MM.1S (cell line): ENCODE results near the gene CPT1C.

Experiments used
- DNase-seq: peaks from one replicate; pipeline ENCODE4 v3.0.0-alpha.2; 2015
- H2AFZ ChIP-seq: fragments of 300-600 bp; sonication (generic); 2 replicates; pipeline ENCODE4 v1.6.0; 2016; ENCODE audit warnings: antibody characterized with exemption, low read length
- H3F3A ChIP-seq: fragments of 300-600 bp; sonication (generic); 2 replicates; pipeline ENCODE4 v1.6.1; 2016; ENCODE audit warnings: mild to moderate bottlenecking, antibody characterized with exemption, low read length, moderate library complexity, mixed read lengths; ENCODE audit not compliant: insufficient read depth
- H3K27ac ChIP-seq: fragments of 300-600 bp; sonication (generic); 2 replicates; pipeline ENCODE4 v1.5.1; 2016; ENCODE audit warnings: mild to moderate bottlenecking, low read length
- H3K27me3 ChIP-seq: fragments of 300-600 bp; sonication (generic); replicated peaks from 2 replicates; pipeline ENCODE4 v1.6.0; 2016; ENCODE audit warnings: low read length; ENCODE audit not compliant: insufficient read depth
- H3K36me3 ChIP-seq: fragments of 300-600 bp; sonication (generic); replicated peaks from 2 replicates; pipeline ENCODE4 v1.6.1; 2016; ENCODE audit warnings: mild to moderate bottlenecking, low read length, mixed read lengths; ENCODE audit not compliant: insufficient read depth
- H3K4me1 ChIP-seq: fragments of 300-600 bp; sonication (generic); 2 replicates; pipeline ENCODE4 v1.6.1; 2016; ENCODE audit warnings: low read length, mixed read lengths
- H3K4me2 ChIP-seq: fragments of 300-600 bp; sonication (generic); 2 replicates; pipeline ENCODE4 v1.6.0; 2016; ENCODE audit warnings: low read depth, low read length
- H3K4me3 ChIP-seq: fragments of 300-600 bp; sonication (generic); 2 replicates; pipeline ENCODE4 v1.5.1; 2016; ENCODE audit warnings: low read length, mixed read lengths
- H3K79me2 ChIP-seq: fragments of 300-600 bp; sonication (generic); 2 replicates; pipeline ENCODE4 v1.6.1; 2016; ENCODE audit warnings: mixed run types, low read length, mixed read lengths
- H3K9ac ChIP-seq: fragments of 300-600 bp; sonication (generic); 2 replicates; pipeline ENCODE4 v1.6.1; 2016; ENCODE audit warnings: low read length, mixed read lengths
- H3K9me2 ChIP-seq: fragments of 300-600 bp; sonication (generic); replicated peaks from 2 replicates; pipeline ENCODE4 v1.6.1; 2016; ENCODE audit warnings: mild to moderate bottlenecking, low read length, mixed read lengths; ENCODE audit not compliant: insufficient read depth
- H3K9me3 ChIP-seq: fragments of 300-600 bp; sonication (generic); replicated peaks from 2 replicates; pipeline ENCODE4 v1.6.1; 2016; ENCODE audit warnings: mild to moderate bottlenecking, low read length, mixed read lengths; ENCODE audit not compliant: insufficient read depth
- H4K20me1 ChIP-seq: fragments of 300-600 bp; sonication (generic); 2 replicates; pipeline ENCODE4 v1.6.1; 2016; ENCODE audit warnings: mild to moderate bottlenecking, low read length, moderate library complexity, mixed read lengths; ENCODE audit not compliant: insufficient read depth
- EZH2 ChIP-seq: fragments of 300-600 bp; sonication (generic); optimal IDR thresholded peaks from 2 replicates; pipeline ENCODE3; 2017; ENCODE audit warnings: low read depth, mild to moderate bottlenecking, antibody characterized with exemption, low read length, mixed read lengths
- EZH2phosphoT487 ChIP-seq: fragments of 300-600 bp; sonication (generic); IDR thresholded peaks from 2 replicates; pipeline ENCODE4 v1.6.1; 2018; ENCODE audit warnings: antibody characterized with exemption, low read length
- TF ChIP-seq, protein P1 (sequence below): fragments of 300-600 bp; sonication (generic); IDR thresholded peaks from 2 replicates; pipeline ENCODE4 v1.5.1; 2016; ENCODE audit warnings: antibody characterized with exemption, low read length, mixed read lengths

The CPT1C gene

DNA sequence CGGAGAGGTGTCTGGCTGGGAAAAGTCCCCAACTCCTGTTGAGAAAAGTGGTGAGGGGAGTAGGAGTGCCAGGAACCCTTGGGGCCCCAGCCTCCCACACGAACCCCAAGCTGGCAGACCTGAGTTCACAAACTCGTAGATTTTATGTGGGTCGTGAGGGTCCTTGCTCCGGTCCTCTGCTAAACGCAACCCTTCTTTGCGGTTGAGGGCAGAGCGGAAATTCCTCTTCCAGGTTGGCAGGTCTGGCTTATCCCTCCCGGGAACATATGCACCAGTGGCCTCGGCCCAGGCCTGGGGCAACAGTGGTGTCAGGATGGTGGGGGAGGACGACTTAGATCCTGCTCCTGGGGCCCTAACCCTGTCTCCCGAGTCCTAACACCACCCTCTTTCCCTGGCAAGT is 27.7 kb upstream of the CPT1C start:
- Histone ChIP-seq H3K4me1 (peaks cover 18% of the 10 kb centered on the region), H2AFZ (no peak overlapping the region), H3K27me3 (no peaks in the 10 kb centered on the region), H3K27ac (peak overlapping the region; percentile 89; the same call in 1 of the 2 replicates), H3F3A (peaks cover 30% of the 10 kb centered on the region), H3K4me2 (peak overlapping the region; percentile 61), H3K9ac (peak overlapping the region; percentile 87; the same call in 1 of the 2 replicates), H3K36me3 (no peaks in the 10 kb centered on the region), H3K79me2 (peaks cover 50% of the 10 kb centered on the region), H3K4me3 (peak overlapping the region; percentile 96), H3K9me2 (no peaks in the 10 kb centered on the region), H4K20me1 (no peaks in the 10 kb centered on the region), H3K9me3 (no peaks in the 10 kb centered on the region)
- DNase-seq: no peak
- TF ChIP-seq, protein P1, sequence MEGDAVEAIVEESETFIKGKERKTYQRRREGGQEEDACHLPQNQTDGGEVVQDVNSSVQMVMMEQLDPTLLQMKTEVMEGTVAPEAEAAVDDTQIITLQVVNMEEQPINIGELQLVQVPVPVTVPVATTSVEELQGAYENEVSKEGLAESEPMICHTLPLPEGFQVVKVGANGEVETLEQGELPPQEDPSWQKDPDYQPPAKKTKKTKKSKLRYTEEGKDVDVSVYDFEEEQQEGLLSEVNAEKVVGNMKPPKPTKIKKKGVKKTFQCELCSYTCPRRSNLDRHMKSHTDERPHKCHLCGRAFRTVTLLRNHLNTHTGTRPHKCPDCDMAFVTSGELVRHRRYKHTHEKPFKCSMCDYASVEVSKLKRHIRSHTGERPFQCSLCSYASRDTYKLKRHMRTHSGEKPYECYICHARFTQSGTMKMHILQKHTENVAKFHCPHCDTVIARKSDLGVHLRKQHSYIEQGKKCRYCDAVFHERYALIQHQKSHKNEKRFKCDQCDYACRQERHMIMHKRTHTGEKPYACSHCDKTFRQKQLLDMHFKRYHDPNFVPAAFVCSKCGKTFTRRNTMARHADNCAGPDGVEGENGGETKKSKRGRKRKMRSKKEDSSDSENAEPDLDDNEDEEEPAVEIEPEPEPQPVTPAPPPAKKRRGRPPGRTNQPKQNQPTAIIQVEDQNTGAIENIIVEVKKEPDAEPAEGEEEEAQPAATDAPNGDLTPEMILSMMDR: no peak
- no peak for TF ChIP-seq EZH2phosphoT487
- no peak for TF ChIP-seq EZH2

DNA sequence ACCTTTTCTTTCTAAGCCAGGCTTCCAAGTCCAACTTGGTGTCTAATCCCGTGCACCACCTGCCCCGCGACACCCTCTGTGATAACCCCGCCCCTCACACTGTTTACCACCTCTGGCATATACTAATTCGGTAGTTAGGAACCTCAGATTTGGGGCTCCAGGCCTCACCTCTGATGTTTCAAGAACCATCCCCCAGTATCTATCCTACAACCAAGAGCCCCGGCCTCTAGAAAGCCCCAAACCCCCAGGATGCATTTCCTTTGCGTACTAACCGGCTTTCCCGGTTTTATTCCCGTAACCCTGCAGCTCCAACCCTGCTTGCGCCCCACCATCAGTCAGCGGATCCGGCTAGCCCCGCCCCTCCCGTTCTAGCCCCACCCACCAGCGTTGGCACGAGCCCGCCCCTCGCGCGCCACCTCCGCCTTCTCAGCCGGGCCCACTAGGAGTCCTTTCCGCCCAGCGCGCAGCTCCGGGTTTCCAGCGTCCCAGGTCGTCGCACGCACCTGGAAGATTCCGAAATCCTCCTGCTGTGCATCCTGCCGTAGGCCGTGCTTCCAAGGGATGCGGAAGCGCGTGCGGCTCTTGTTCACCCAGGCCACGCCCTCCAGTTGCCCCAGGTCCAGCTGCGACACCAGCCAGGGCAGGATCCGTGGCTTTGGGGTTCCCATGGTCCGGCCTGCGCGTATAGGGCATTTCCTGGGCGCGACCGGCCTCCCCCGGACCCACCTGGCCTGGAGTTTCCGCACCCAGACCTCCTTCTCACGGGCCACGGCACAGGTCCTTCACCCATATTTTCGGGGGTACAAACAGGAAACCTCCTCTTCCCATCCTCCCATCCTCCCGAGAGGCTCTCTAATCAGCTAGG is 26.5 kb upstream of the CPT1C start:
- TF ChIP-seq, protein P1: peak; percentile 13; the same call in 1 of the 2 replicates
- no peak for TF ChIP-seq EZH2
- no peaks in the 10 kb centered on the region for H3K9me3 ChIP-seq
- peaks cover 52% of the 10 kb centered on the region for H3K79me2 ChIP-seq
- H3K4me3 ChIP-seq: peak overlapping the region; percentile 96
- H3K9me2 ChIP-seq: no peaks in the 10 kb centered on the region
- H3K9ac ChIP-seq: peak overlapping the region; percentile 87
- no peaks in the 10 kb centered on the region for H3K27me3 ChIP-seq
- H2AFZ ChIP-seq: peak overlapping the region; percentile 46; the same call in 1 of the 2 replicates
- peak overlapping the region; percentile 89 for H3K27ac ChIP-seq
- H3K36me3 ChIP-seq: no peaks in the 10 kb centered on the region
- peak; percentile 81 for DNase-seq
- peaks cover 18% of the 10 kb centered on the region for H3K4me1 ChIP-seq
- no peaks in the 10 kb centered on the region for H4K20me1 ChIP-seq
- peak overlapping the region; percentile 61 for H3K4me2 ChIP-seq
- H3F3A ChIP-seq: peaks cover 30% of the 10 kb centered on the region

DNA sequence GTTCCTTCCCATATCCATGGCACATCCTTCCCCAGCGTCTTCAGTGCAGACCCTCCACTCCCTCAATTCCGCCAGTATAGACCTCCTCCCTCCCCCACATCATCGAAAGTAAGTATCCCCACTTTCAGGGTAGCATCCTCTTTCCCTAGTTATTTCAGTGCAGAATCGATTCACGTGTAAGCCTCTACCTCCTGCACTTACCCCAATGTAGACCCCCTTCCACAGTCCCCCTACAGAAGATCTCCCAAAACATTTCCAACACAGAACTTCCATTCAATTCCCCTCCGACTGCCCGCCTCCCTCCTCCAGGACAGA is 25.9 kb upstream of the CPT1C start:
- no peaks in the 10 kb centered on the region for H3K36me3 ChIP-seq

More for the DNA sequence above, 25.9 kb upstream of the CPT1C start:
- peak overlapping the region; percentile 87 for H3K9ac ChIP-seq
- H3K27ac ChIP-seq: peak overlapping the region; percentile 89
- H3K9me3 ChIP-seq: no peaks in the 10 kb centered on the region
- H3F3A ChIP-seq: peaks cover 30% of the 10 kb centered on the region
- no peaks in the 10 kb centered on the region for H3K9me2 ChIP-seq
- H3K4me3 ChIP-seq: peak overlapping the region; percentile 96
- H4K20me1 ChIP-seq: no peaks in the 10 kb centered on the region
- peak overlapping the region; percentile 61 for H3K4me2 ChIP-seq
- H2AFZ ChIP-seq: peak overlapping the region; percentile 96
- H3K79me2 ChIP-seq: peaks cover 52% of the 10 kb centered on the region
- peaks cover 18% of the 10 kb centered on the region for H3K4me1 ChIP-seq
- DNase-seq: no peak
- TF ChIP-seq, protein P1: no peak
- no peaks in the 10 kb centered on the region for H3K27me3 ChIP-seq
